ENCODE measurements around the gene EDN1.
"Not testable (repeated sequence)": the region's sequence is repeated elsewhere in the genome, so short reads cannot be mapped to it uniquely, and the experiment has no call there.

The EDN1 gene

DNA sequence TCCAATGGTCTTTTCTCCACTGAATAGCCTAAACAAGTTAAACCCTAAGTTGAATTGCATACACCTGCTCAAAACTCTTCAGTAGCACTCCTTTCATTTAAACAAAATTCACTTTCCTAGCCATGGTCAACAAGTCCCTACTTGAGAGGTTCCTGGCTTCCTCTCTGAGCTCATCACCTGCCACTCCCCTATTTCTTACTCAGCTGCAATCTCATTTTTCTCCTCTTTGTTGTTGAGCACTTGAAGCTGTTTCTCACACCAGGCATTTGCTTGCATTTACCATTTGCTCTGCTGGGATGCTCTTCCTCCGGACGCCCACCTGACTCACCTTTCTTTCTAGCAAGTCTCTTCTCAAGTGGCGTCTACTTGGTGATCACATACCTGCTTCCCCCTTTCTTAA, 38.5 kb downstream of the EDN1 start:
- DNase-seq = peak; percentile 56

DNA sequence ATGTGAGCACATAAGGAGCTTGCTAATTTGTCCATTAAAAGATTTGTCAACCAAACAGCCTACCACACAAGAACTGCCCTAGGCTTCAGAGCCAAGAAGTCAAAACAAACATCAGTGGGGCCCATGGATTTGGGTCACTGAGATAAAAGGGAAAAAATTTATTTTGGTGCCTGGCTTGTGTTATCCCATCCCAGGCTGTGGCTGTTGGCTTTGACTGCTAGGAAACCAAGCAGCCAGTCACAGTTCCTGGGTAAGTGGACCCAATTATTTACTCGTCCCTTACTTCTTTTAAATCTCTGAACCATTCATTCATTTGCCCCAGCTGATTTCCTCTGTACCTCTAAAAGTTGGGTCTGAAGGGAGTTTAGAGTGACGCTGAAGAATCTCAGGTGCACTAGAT, 41.3 kb downstream of the EDN1 start:
- DNase-seq = no peak

DNA sequence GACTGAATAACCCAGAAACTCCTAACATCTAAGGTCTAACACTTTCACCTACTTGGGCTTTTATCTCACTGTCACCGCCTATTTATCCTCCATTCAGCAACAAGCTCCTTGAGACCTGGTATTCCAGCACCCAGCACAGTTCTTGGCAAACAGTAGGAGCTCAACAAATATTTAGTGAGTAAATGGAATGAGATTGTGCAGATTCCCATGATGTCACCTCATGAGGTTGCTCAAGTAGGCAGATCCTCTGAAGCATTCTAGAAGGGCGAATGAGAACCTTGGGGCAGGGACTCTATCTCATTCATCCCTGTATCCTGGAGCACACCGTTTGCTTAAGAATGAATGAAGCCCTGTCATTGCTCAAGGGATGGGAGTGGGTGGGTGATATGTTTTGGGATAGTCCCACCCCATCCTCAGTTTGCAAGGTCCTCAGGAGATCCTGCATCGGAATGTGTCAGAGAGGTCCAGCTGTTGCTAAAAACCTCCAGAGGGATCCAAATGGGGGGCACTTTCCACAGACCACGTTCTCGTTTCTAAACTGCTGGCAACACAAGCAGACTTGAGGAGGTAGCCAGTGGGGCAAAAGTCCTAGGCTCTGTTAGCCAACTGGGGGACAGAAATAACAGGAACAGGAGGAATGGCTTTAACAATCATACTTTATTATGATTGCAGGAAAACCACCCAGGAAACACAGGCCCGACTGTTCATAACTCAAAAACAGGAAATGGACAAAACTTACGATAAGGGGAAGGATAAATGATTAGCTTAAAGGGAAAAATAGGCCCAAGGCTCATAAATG, 42.0 kb downstream of the EDN1 start:
- no peak for DNase-seq

DNA sequence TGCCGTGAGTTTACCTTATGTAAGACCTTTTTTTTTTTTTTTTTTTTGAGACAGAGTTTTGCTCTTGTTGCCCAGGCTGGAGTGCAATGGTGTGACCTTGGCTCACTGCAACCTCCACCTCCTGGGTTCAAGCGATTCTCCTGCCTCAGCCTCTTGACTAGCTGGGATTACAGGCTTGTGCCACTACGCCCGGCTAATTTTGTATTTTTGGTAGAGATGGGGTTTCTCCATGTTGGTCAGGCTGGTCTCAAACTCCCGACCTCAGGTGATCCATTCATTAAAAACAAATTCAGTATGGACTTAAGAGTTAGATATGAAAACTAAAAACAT, 42.6 kb downstream of the EDN1 start:
- not testable (repeated sequence) for DNase-seq

DNA sequence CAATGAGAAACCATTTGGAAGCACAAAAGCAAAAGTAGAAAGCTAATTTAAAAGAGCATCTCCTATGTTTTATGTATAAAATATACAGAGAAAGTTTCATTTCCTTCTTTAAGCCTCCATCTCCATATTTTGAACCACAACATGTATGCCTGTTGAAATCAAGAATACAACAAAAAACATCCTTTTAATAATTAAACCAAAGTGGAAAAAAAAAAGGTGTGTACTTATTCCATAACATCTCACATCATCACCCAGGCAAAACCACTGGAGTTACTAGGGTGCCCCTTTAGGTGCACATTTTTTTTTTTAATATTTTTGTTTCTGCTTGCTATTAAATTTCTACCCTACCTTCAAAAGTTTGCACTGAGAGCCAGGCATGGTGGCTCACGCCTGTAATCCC, 43.0 kb downstream of the EDN1 start:
- no peak for DNase-seq

DNA sequence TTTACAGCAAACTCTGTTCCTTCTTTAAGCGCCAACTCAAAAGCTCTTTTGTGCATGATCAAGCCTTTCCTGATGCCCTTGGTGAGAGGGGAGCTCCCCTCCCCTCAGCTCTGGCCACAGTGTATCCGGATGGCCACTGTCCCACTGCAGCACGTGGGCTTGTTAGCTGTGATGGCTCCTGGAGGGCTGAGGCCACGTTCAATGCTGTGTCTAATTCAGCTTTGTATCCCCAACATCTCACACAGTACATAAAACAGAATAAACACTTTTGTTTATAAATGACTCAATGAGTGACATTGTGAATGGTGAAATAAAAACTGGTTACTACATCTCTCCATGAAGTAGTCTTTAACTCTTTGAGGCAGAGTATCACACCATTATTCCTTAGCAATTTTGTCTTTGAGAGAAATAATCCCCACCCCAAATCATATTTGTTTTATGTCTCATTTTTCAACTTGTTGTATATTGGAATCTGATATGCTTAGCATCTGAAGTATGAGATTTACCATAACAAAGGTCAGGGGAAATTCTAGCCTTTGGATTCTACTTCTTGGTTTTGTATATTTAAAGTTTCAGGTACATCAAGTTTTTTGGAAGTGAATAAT, 44.5 kb downstream of the EDN1 start:
- no peak for DNase-seq

DNA sequence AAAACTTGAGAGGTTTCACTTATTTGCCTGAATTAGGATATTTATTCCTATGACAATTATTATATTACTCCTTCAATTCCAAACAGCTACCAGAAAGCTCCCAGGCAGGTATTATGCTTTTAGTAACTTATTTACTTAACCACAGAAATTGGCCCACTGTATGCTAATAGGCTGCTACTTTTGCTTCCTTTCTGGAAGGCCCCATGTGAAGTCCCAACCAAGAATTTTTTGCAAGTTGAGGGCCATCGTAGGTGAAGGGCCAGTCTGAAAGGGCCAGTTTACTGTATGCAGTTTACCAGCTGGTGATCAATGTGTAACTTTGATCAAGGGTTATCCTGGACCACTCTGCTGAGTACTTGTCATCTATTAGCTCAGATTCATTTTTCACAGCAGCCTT, 45.0 kb downstream of the EDN1 start:
- no peak for DNase-seq

DNA sequence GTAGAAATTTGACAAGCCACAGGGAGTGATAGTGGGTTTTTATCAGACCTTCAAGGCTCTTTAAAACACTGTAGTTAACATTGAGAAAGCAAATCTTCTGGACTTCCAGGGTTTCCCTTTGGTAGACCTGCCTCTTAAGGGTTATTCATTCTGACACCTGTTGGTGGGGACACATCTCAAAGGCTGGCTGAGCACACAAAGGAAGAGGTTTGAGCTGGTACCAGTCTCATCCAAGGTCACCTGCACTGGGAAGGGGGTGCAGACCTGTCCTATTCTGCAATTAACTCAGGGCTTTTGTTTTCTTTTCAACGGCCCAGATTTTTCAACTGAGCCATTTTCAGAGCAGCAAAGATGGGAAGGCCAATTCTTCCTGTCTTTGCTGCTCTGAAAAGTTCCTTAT, 45.6 kb downstream of the EDN1 start:
- no peak for DNase-seq

DNA sequence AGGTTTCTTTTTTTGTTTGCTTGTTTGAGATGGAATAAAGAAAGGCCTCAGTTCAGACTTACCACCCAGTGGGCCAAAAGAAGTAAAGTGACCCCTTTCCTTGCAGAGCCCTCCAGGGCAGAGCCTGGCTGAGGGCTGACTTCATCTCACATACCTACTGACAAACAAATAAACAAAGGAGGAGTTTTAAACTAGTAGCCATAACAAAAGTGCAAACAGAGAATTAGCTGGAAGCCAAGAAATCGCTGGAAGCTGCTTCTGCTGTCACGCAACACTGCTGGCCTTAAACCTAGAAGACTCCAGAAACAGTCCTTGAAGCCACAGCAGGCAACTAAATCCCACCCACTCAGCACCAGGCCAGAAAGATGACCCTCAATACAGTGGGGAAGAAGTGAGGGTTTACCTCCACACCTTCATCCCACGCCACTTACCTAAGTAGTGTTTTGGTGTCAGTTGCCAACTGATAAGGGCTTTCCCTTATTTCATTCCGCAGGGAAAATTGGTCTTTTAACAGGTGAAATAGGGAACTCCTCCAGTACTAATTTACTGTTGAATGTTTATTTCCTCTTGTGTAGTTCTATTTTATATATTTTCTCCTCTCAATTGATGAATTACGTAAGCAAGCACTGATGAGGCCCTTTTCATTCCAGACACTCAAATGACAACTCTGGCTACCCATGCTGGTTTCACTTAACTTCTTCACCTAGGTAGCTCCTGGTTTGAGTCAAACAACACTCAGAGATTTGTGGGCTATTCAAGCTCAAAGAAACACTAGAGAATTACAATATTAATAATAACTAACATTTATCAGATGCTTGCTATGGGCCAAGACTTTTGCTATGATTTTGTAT, 46.2 kb downstream of the EDN1 start:
- DNase-seq = no peak

DNA sequence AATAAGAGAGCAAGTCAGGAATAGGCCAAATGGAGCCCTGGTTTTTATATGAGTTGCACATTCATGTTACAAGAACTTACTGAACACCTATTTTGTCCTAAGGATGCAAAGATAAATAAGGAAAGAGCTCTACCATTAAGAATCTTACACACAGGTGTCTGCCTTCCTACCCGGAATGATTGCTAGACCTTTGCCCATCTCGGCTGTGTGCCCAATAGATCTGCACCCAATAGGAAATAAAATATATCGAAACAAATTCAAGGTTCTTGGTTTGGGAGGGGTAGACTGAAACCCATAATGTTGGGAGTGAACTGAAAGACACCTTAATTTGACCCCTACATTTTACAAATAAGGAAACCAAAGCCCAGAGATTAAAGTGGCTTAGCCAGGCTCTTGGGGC, 48.9 kb downstream of the EDN1 start:
- no peak for DNase-seq

DNA sequence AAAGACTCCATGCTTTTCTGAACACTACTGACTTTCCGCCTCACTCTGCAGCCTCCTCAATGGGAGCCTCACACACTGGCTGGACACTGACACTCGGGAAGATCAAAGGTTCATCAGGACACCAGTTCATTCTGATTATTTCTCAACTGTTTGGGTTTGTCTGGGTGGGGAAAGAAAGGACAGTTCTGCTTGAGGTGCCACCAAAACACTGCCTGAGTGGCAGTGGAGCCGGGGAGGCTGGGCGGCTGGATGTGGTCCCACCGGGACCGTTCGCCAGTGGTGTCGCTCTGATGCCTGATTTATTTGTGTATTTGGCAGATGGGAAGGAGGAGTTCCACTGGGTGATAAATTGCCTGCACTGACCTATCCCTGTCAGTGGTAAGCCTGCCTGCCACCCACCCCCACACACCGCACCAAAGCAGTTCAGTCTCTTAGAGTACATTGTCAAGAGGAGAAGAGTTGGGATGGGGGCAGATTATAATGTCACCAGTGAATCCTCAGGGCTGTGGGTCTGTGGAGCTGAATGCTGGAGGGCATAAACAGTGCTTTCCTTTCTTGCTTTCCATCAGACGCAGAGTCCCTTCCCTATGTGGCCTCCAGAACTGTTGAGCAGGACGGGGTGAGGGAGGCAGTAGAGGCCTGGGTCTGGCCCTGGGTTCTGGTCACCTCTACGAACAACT, 49.8 kb downstream of the EDN1 start:
- no peak for DNase-seq

DNA sequence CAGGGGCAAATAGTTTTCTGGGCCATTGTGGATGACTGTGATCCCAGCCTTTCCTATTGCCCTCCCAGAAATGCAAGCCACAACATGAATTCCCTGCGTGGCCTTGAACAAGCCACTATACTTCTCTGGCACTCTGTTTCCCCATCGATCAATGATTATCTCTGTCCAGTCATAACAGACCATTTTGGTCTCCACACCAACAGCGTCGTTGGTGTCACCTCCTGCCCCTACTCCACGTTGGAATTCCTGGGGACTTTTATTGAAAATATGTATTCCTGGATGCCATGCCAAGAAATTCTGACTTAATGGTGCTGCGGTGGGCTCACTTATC, 50.3 kb downstream of the EDN1 start:
- no peak for DNase-seq

DNA sequence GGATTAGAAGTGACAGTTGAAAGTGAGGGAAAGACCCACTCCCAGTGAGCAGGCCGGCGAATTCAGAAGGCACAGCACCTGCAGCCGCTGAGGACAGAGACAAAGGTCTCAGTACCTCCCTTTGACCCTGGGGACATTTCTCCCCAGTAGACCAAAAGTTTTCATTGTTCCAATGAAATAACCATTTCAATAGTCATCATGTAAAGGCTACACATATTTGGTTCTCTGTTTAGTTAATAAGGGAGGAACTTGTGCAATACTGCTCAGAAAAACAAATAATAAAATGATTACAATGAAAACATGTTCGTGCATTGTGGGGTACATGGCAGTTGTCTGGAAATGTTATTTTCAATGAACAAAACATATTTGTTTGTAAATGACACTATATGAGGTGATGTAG, 52.5 kb downstream of the EDN1 start:
- DNase-seq = no peak

DNA sequence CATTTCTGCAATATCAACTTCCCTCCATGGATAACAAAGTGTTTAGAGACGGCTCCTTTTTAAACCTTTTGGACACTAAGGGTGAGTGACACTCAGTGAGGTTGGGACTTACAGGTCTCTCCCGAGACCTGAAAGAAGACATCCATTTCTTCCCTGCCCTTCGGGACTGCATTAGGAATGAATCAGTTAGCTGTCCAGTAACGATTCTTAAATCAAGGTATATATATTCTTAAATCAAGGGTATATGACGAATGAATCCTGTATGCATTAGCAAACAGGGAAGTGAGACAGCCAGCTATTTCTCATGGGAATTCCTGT, 52.9 kb downstream of the EDN1 start:
- DNase-seq = no peak

DNA sequence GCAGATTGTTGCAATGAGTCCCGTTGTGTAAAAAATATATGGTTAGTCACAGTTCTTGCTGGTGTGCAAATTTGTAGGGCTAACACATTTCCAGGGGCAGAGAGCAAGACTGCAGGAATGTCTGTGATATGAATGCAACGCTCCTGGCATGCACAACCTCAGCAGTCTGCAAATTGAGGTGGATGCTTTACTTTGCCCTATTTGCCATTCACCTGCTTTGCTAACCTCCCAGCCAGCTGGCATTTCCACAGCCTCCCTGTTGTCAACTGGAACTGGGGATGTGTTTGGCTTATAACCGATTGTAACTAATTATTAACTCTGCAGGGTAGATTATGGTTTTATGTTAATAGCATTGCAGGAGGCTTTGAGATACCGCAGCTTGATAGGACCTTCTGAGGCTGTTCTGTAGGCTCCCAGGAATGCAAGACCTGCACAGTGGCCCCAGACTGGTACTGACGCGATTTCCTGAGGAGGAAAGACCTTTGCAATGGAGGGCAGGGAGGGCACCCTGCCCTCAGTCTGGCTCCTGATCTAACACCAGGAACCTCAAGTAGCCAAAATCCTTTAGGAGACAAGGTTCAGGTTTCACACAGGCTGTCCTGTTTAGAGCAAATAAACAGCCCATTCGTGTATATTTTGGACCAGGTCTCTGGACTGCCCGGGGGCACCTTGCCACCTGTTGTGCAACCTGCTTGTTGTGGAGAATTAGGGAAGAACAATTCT, 53.4 kb downstream of the EDN1 start:
- no peak for DNase-seq

DNA sequence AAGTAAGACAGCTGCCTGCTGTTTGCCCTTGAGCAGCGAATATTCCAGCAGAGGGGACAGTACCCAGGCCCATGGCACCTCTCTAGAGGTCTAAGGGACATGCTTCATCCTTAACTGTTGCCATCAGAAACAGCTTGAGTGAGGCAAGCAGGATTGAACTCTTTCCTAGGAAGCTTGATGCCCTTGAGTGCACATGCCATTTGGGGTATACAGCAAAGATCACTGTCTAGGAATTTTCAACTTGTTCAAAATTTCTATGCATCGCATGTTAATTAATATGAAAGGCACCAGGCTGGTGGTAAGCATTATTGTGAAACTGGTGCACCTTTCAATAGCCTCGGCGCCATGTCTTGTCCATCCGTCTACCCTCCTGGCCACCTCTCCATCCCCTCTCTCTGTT, 54.1 kb downstream of the EDN1 start:
- no peak for DNase-seq

DNA sequence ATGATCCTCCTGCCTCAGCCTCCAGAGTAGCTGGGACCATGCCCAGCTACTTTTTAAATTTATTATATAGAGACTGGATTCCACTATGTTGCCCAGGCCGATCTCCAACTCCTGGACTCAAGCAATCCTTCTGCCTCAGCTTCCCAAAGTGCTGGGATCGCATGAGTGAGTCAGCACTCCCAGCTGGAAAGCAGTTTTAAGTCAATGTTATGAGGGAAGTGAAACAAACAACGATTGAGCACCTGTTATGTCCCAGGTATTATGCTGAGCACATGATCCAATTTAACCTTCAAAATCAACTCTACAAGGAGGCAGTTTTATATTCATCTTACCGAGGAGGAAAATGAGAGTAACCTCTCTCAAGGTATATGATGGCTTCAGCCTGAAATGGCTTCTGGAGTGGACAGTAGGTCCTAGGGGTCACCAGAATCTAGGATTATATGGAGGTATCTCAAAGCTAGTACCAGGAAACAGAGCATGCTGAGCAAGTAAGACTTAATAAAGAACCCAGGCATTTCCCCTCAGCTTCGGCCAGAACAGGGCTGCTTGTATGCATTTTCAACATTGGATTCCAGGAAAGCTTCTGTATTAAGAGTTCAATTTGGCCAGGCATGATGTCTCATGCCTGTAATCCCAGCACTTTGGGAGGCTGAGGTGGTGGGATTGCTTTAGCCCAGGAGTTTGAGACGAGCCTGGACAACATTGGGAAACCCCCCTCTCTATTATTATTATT, 55.0 kb downstream of the EDN1 start:
- no peak for DNase-seq

DNA sequence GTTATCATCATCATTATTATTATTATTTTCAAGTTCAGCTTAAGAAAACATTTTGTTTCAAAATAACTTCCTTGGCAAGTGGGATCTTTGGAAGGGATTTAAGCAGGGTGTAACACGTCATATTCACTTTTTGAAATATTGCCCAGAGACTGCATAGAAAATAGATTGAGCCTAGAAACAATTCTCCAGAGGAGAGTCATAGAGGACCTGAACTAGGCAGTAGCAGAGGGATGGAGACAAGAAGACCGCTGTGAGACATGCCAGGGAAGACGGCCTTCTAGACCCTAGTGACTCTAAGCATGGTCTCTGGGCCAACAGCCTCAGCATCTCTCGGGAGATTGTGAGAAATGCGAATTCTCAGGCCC, 55.5 kb downstream of the EDN1 start:
- DNase-seq = no peak
